ENCODE measurements around the gene SYTL5.

Gene SYTL5

DNA sequence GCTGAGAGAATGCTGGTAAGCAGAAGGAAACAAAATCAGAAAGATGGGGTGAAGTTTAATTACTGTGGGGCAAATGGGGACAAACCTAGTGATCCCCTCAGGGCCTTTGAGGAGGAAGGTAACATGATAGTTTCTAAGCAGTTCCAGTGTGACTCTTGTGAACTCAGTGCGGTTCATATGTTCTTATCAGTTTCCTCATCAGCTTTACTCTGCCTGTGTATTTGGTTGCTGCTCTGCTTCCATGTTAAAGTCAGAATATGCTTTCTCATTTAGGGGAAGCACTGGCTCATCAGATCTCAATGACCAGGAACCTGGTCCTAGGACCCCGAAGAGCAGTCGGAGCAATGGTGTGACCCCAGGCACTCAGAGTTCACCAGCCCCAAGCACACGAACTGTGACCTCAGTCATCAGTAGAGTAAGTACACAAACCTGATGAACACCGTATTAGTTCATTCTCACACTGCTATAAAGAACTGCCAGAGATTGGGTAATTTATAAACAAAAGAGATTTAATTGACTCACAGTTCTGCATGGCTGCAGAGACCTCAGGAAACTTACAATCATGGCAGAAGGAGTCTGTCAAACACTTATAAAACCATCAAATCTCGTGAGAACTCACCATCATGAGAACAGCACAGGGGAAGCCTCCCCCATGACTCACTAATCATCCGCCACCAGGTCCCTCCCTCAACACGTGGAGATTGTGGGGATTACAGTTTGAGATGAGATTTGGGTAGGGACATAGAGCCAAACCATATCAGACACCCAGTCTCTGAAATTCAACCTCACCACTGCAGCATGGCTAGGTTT, 83.0 kb downstream of the SYTL5 start:
- no peak for DNase-seq (ENCODE audit: low spot score)

DNA sequence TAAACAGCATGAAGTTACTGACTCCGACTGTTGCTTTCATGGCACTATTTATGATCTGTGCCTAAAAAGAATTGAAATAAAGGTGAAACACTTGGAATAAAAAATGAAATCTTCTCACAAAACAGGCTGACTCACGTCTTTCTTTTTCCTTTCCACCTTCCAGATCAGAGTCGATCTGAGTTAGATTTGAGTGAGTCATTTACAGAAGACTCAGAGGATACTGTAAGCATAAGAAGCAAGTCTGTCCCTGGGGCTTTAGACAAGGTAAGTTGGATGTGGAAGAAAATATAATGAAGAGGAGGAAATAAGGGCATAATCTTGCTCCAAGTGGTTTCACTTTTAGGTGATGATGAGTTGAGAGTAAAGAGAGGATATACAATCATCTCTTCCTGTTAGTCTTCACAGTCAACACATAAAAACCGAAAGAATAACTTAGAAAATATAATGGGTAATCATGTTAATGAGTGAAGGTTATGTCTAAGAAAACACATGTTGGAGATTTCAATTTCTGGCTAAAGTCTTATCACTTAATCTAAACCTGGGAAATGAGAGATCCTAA, 89.7 kb downstream of the SYTL5 start:
- no peak for DNase-seq (ENCODE audit: low spot score)

DNA sequence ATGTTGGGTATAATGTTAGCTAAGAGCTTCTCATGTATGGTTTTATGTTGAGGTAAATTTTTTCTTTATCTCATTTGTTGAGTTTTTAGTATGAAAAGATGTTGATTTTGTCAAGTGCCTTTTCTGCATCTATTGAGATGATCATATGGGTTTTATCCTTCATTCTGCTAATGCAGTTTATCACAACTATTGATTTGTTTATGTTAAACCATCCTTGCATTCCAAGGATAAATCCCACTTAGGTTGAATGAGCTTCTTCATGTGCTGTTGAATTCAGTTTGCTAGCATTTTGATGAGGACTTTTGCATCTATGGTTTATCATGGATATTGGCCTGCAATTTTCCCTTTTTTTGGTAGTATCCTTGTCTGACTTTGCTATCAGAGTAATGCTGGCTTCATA, 93.3 kb downstream of the SYTL5 start:
- no peak for DNase-seq (ENCODE audit: low spot score)

GRCh38 chrX:38102240-38102639, 95.9 kb downstream of the SYTL5 start:
- DNase-seq (ENCODE audit: low spot score): no peak

DNA sequence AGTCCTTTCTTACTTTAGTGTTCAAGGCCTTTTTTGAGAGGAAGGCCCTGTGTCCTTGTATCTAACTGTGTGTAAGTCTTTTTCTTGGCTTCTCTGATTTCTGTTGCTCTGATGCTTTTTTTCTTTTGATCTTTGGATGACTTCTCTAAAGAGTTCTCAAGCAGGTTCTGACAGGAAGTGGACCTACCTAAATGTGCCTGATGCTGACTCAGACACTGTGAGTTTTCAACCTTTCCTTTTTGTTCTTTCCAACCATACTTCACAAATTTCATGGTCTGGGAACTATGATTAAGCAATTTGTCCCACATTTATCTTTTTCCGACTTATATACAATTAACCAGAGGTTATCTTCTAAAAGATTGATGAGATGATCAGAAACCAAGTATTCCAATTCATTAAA, 96.5 kb downstream of the SYTL5 start:
- no peak for DNase-seq (ENCODE audit: low spot score)

DNA sequence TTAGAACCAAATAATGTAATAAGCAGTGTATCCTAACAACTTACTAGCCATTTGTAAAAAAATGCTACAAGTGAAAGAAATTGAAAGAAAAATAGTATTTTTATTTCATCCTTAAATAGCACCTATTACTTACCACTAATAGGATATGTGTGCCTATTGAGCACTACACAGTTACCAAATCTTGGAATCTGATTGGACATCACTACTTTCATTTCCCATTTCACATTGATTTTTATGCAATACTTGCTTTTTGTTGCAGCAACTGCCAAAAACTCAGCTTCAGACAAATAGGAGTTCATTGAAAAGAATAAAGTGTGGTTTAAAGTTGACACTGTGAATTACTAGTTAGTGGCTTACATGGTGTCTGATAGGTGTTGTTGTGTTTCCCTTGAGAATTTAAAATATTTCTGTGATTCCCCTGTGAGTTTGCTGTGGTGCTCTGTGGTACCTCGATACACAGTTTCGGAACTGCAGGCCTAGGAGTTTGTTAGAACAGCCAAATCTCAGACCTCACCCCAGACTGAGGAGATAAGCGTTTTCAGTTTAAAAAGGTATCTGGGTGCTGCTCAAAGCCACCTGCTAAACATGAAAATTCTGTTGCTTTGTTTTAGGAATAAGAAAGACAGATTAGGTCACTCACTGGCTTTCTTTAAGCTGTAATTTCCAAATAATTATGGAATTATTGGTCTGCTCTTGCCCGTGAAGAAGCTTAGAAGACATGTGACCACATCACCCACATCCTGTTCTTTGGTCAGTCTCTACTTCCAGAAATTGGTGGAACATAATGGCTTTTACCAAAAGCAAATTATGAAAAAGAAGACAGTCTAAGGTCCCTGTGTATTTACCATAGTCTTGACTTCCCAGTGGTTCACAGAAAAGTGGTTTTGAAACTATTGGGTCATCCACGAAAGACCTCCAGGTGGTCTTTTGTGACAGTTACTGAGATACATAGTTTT, 97.8 kb downstream of the SYTL5 start:
- DNase-seq (ENCODE audit: low spot score): no peak

DNA sequence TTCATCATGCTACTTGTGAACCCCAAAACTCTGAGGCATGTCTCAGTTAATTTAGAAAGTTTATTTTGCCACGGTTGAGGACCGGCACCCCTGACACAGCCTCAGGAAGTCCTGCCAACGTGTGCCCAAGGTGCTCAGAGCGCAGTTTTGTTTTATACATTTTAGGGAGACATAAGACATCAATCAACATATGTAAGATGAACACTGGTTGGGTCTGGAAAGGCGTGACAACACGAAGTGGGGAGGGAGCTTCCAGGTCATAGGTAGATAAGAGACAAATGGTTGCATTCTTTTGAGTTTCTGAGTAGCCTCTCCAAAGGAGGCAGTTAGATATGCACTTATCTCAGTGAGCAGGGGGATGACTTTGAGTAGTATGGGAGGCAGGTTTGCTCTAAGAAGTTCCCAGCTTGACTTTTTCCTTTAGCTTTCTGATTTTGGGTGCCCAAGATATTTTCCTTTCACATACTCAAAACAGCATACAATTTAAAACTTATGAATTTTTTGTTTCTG, 98.9 kb downstream of the SYTL5 start:
- DNase-seq (ENCODE audit: low spot score): no peak

DNA sequence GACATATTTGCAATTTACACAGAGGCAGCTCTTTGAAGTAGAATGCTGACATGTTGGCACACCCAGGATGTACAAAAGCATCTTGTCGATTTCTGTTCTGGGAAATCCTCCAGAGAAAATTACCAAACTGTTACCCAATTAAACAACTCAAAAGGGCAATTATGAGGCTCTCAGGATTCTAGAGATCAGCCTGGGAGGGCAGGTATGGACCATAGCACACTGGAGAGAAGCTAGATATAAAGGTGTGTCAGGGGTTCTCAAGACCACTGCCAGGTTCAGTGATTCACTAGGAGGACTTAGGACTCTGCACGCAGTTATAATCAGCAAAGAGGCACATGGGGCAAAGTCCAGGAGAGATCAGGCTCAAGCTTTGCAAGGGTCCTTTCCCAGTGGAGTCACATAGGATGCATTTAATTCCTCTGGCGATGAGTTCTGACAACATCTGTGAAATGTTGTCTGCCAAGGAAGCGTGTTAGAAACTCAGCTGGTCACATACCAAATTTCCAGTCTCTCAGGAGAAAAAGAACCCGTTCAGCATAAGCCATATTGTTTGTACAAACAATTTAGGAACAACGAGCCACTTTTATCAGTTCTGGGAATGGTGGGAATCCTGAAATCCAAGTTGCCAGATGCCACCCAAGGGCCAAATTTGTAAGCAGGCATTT, 100.8 kb downstream of the SYTL5 start:
- no peak for DNase-seq (ENCODE audit: low spot score)

GRCh38 chrX:38108364-38108763, 102.0 kb downstream of the SYTL5 start:
- no peak for DNase-seq (ENCODE audit: low spot score)

- no peak for DNase-seq (ENCODE audit: low spot score)
Measured at GRCh38 chrX:38109042-38109898, 102.9 kb downstream of the SYTL5 start.

- DNase-seq (ENCODE audit: low spot score): no peak
Measured at GRCh38 chrX:38110231-38110630, 103.9 kb downstream of the SYTL5 start.

- no peak for DNase-seq (ENCODE audit: low spot score)
Measured at GRCh38 chrX:38111196-38111595, 104.8 kb downstream of the SYTL5 start.

DNA sequence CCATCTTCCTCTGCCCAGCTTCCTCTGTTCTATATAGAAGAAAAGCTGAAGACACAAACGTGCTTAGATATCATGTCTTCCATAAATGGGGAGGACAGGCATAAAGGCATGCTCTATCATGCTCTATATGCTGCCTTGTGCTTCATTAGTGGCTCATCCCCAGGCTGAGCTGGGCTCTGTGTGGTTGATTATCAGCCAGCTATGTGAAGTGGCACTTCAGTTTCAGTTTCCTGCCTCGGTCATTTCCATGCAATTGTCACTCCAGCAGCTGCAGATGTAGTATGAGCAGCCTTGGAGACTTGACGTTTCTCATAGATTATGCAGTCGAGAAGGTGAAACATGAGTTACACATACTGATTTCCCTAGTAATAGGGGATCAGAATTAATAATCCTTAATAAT, 106.2 kb downstream of the SYTL5 start:
- DNase-seq (ENCODE audit: low spot score): no peak

DNA sequence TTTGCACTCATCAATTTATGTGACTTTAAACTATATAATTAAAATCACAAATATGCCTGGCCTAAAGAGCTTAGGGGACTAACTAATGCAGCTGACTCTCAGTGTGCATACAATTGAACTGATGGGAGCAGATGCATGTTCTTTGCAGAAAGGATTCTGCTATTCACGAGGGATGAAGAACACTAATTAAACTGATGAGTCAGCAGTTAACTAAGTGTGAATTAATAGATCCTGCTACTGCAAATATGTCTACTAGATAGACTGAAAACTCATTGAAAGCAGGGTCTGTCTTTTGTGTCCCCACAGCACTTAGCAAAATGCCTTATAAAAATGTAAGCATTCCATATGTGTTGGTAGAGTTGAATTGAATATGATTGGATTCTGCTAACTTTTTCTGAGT, 110.4 kb downstream of the SYTL5 start:
- no peak for DNase-seq (ENCODE audit: low spot score)

- no peak for DNase-seq (ENCODE audit: low spot score)
Measured at GRCh38 chrX:38117485-38117884, 111.1 kb downstream of the SYTL5 start.

- DNase-seq (ENCODE audit: low spot score): no peak
Measured at GRCh38 chrX:38124000-38124399, 117.6 kb downstream of the SYTL5 start.

GRCh38 chrX:38126179-38126578, 119.8 kb downstream of the SYTL5 start:
- no peak for DNase-seq (ENCODE audit: low spot score)

DNA sequence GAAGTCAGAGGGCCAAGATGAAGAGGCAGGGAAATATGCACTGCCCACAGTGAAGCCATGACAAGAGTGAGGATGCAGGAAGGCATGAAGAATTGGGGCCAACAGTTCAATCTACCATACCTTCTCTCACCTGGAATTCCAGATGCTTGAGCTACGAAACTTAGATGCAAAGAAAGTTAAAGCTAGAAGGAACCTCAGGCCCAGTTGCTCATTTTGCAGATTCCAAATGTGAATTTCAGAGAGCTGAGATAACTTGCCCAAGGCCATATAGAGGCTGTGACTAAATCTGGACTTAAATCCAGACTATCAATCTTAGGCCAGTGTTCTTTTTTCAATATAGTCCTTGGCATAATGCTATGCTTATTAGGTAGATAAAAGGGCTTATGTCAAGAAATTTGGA, 121.6 kb downstream of the SYTL5 start:
- no peak for DNase-seq (ENCODE audit: low spot score)

- DNase-seq (ENCODE audit: low spot score): no peak
Measured at GRCh38 chrX:38129366-38129765, 123.0 kb downstream of the SYTL5 start.

- DNase-seq (ENCODE audit: low spot score): no peak
Measured at GRCh38 chrX:38138157-38138891, 132.0 kb downstream of the SYTL5 start.
